ENCODE data around the gene FHAD1. TPM values are rescaled to one million over a fixed set of nuclear protein-coding genes. Genes with fewer than 3 reads are reported as not detected.

FHAD1 gene
- 1.6 TPM in 1 of 2 replicates, not detected in the other for total RNA-seq

DNA sequence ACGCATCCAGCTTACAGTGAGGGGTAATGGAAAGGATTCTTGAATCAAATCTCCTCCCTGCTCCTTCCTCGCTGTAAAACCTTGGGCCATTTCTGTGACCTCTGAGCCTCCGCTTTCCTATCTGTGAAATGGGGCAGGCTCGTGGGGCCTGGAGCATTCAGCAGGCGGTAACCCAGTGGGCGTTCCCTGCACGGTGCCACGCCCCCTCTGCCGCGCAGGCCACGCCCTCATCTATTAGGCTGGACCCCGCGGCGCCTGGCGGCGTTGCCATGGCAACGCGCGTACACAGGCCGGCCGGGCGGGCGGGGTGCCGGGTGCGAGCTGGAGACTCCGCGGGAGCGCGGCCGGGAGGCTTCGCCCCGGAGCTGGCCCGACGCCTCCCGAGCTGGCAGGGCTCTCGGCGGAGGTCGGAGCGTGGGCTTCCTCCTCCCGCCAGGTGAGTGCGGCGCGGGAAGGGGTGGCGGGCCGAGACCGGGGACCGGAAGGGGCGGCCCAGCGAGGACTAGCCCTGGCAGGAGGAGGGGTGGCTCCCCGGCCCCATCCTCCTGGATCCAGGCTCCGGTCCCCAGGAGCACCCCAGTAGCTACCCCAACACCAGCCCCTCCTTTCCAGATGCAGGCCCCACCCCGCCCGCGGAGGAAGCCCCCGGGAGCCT lies at the start of gene FHAD1:
TSS of gene FHAD1 (plus strand) at position 264 of the 655 bp plus-strand sequence. CDS start 4,562 bp downstream, outside the sequence.

DNA sequence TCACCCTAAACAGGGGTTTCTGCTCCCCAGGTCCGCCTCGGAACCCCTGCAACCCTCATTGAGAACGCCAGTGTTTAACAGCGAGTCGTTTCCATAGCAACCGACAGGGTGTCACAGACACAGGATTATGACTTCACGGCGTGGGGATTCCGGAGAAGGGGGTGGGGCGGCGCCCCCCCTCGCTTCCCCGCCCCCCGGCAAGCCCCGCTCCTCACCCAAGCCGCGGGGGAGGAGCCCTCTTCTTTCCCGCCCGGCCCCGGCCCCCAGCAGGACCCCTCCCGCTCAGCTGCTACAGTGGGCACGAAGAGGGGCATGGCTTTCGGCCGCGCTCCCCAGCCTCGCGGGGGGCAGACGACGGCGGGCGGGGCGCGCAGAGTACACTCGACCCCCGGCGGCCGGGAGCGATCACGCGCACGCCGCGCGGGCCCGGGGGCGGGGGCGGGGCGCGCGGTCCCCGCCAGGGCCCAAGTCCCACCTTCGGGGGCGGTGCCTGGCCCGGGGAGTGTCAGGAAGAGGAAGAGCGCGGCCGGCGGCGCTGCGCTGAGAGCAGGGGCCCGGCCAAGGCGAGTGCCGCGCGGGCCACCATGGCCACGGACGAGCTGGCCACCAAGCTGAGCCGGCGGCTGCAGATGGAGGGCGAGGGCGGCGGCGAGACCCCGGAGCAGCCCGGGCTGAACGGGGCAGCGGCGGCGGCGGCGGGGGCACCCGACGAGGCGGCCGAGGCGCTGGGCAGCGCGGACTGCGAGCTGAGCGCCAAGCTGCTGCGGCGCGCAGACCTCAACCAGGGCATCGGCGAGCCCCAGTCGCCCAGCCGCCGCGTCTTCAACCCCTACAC lies 162.6 kb downstream of the FHAD1 start, which contains the start of gene EFHD2:
TSS of gene EFHD2 (plus strand) at position 501 of the 835 bp plus-strand sequence. CDS start at position 585, 84 bp downstream.

Other genes starting within 250 kb of the FHAD1 start
- 9.2 and 9.7 TPM in 2 replicates for gene TMEM51, start 93.5 kb upstream of the FHAD1 start, total RNA-seq
- 111 and 117 TPM in 2 replicates for gene EFHD2, start 162.7 kb downstream of the FHAD1 start, total RNA-seq
- not detected in 2 replicates for gene CTRC, start 191.2 kb downstream of the FHAD1 start, total RNA-seq
- gene CELA2A, start 209.5 kb downstream of the FHAD1 start, total RNA-seq: not detected in 2 replicates
- gene CELA2B, start 228.9 kb downstream of the FHAD1 start, total RNA-seq: not detected in 2 replicates